ENCODE data around the gene OSM.

Gene OSM

GRCh38 chr22:30306627-30307011 lies 40.0 kb upstream of the OSM start:
- in situ Hi-C loops (cut with HindIII; ENCODE audit: low pct_unique_long_range_greater_than_20kb, low sequenced_read_pairs) = no loop called here
- no peak for TF ChIP-seq JUND (IDR thresholded peaks at IDR 0.05; ENCODE audit: low read depth)
- no peak for DNase-seq (ENCODE audit: low read depth in 1 of 2, low spot score in 1 of 2)

- TF ChIP-seq JUND (IDR thresholded peaks at IDR 0.05; ENCODE audit: low read depth) = no peak
- in situ Hi-C loops (cut with HindIII; ENCODE audit: low pct_unique_long_range_greater_than_20kb, low sequenced_read_pairs) = no loop called here
- DNase-seq (ENCODE audit: low read depth in 1 of 2, low spot score in 1 of 2) = no peak
Measured at GRCh38 chr22:30305906-30306626, 39.4 kb upstream of the OSM start.

DNA sequence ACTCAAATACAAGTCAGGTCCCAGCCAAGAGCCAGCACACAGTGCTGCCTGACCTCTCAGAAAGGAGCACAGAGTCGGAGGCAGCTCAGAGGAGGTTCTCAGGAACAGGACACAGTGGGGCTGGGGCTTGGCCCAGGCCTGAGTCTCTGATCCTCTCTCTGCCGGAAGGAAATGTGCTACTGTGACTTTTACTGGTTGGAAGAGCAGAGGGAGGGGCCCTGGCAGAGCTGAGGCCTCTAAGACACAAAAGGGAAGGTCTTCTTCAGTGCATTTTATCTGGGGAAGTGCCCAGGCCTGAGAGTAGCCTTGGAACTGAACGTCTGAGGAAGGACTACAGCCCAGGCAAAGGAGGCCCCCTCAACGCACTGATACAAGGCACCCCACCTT lies 38.9 kb upstream of the OSM start:
- no peak for TF ChIP-seq JUND (IDR thresholded peaks at IDR 0.05; ENCODE audit: low read depth)
- peak in 1 of 2 experiments; percentile 24 for DNase-seq (ENCODE audit: low read depth in 1 of 2, low spot score in 1 of 2)
- in situ Hi-C loops (cut with HindIII; ENCODE audit: low pct_unique_long_range_greater_than_20kb, low sequenced_read_pairs) = no loop called here

GRCh38 chr22:30304495-30305244 lies 38.0 kb upstream of the OSM start:
- no peak for TF ChIP-seq JUND (IDR thresholded peaks at IDR 0.05; ENCODE audit: low read depth)
- in situ Hi-C loops (cut with HindIII; ENCODE audit: low pct_unique_long_range_greater_than_20kb, low sequenced_read_pairs) = no loop called here
- DNase-seq (ENCODE audit: low read depth in 1 of 2, low spot score in 1 of 2) = peak in 1 of 2 experiments; percentile 55

GRCh38 chr22:30302810-30303138 lies 36.1 kb upstream of the OSM start:
- DNase-seq (ENCODE audit: low read depth in 1 of 2, low spot score in 1 of 2) = peak in 1 of 2 experiments; percentile 13
- no peak for TF ChIP-seq JUND (IDR thresholded peaks at IDR 0.05; ENCODE audit: low read depth)

DNA sequence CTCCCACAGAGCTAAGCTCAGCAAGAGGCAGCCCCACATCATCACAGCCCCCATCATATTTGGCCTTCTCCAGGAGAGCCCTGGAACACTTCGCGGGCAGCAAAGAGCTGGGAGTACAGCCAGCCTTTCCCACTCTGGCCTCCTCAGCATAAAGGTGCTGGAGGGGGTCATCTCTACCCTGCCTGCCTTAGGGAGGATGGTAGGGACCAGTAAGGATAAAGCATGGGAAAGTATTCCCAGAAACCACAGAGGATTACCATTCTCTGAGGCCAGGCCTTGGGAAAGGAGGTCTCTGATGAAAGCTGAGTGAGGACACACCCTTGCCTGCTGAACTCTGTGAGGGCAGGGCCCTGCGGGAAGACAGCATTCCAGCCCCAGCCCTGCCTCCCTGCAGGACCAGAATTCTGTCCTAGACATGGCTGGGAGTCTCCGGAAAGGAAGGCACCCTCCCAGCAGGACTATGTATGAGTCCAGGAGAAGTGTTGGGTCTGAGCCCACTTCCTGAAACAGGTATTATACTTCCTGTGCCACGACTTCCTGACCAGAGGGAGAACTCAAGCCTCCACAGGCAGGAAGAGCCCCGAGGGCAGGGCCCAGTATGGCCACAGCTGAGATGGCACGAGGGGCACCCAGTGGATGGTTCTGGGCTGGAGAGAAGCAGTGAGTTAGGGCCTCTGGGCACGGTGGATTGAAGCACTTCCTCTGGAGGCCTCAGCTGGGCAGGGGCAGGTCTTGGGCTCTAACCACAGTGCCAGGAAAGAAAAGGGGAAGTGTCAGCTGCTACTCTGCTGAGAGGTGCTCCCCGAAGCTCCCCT lies 35.6 kb upstream of the OSM start:
- peak in 1 of 2 experiments; percentile 63 for DNase-seq (ENCODE audit: low read depth in 1 of 2, low spot score in 1 of 2)
- in situ Hi-C loops (cut with HindIII; ENCODE audit: low pct_unique_long_range_greater_than_20kb, low sequenced_read_pairs) = no loop called here
- no peak for TF ChIP-seq JUND (IDR thresholded peaks at IDR 0.05; ENCODE audit: low read depth)

More at GRCh38 chr22:30302810-30303138, 36.1 kb upstream of the OSM start:
- in situ Hi-C loops (cut with HindIII; ENCODE audit: low pct_unique_long_range_greater_than_20kb, low sequenced_read_pairs) = no loop called here

DNA sequence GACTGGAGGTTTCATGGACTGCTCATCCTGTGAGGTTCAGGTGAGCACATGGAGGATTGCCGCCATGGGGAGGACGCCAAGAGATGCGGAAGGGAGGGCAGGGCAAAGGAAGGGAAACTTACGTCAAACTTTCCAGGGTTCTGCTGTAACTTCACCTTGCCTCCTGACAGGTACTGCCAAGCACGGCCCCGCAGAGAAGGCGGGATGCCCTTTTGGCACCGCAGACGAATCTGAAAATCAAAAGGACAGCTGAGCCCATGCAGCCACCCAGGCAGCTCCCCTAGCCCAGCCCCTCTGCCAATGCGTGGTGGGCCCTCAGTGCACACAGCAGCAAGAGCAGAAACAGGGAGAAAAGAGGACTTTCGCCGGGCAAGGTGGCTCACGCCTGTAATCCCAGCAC lies 32.7 kb upstream of the OSM start:
- no peak for DNase-seq (ENCODE audit: low read depth in 1 of 2, low spot score in 1 of 2)
- TF ChIP-seq JUND (IDR thresholded peaks at IDR 0.05; ENCODE audit: low read depth) = no peak
- in situ Hi-C loops (cut with HindIII; ENCODE audit: low pct_unique_long_range_greater_than_20kb, low sequenced_read_pairs) = no loop called here

GRCh38 chr22:30297991-30298701 lies 31.5 kb upstream of the OSM start:
- peak; percentile 38 to 97 for DNase-seq (ENCODE audit: low read depth in 1 of 2, low spot score in 1 of 2)
- TF ChIP-seq JUND (IDR thresholded peaks at IDR 0.05; ENCODE audit: low read depth) = no peak

DNA sequence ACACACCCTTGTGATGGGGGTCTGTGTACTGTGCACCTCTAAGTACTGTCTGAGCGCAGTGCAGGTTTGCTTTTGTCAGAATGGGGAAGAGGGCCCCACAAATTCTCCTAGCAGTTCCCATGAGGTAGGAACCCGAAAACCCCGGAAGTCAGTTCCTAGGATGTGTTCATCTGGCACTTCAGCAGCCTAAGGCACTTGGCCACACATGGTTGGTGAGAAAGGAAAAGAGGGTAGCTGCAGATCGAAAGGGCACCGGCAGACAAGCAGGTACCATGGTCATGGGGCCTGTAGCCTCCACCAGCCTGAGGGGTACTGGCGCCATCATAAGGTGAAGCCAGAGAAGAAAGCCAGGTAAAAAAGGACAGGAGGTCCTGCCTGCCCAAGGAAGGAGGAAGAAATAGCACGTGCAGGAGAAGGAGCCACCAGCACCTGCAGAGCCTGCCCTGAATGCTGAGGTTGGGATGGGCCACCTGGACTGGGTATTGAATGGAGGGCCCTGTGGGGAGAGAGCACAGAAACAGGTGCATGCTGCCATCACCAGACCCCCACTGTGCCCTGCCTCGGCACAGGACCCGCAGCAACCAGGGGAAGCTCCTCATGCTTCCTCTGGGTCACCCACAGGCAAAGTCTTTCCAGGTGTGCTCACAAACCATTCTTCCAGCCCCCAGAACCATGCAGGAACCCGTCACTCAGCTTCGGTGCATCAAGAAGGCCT lies 30.8 kb upstream of the OSM start:
- DNase-seq (ENCODE audit: low read depth in 1 of 2, low spot score in 1 of 2) = no peak
- no peak for TF ChIP-seq JUND (IDR thresholded peaks at IDR 0.05; ENCODE audit: low read depth)
- in situ Hi-C loops (cut with HindIII; ENCODE audit: low pct_unique_long_range_greater_than_20kb, low sequenced_read_pairs) = no loop called here

More at GRCh38 chr22:30297991-30298701, 31.5 kb upstream of the OSM start:
- in situ Hi-C loops (cut with HindIII; ENCODE audit: low pct_unique_long_range_greater_than_20kb, low sequenced_read_pairs) = no loop called here

GRCh38 chr22:30296833-30297232 lies 30.2 kb upstream of the OSM start:
- in situ Hi-C loops (cut with HindIII; ENCODE audit: low pct_unique_long_range_greater_than_20kb, low sequenced_read_pairs) = no loop called here
- DNase-seq (ENCODE audit: low read depth in 1 of 2, low spot score in 1 of 2) = peak in 1 of 2 experiments; percentile 16
- no peak for TF ChIP-seq JUND (IDR thresholded peaks at IDR 0.05; ENCODE audit: low read depth)

DNA sequence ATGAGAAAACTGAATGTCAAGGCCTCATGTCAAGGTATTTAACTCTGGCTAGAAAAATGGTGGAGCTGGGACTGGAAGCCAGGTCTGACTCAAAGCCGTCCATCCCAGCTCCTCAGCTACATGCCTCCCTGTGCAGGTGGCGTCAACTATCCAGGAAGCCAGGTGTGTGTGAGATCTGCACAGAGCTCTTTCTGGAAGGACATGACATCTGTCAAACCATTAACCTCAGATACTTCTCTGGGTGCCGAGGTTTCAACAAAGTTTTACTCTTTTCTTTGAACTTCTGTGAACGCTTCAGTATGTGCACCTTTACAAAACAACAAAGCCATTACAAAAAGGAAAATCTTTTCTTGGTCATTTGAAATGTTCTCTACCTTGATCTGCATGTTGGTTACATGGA lies 29.7 kb upstream of the OSM start:
- TF ChIP-seq JUND (IDR thresholded peaks at IDR 0.05; ENCODE audit: low read depth) = no peak
- in situ Hi-C loops (cut with HindIII; ENCODE audit: low pct_unique_long_range_greater_than_20kb, low sequenced_read_pairs) = no loop called here
- no peak for DNase-seq (ENCODE audit: low read depth in 1 of 2, low spot score in 1 of 2)

GRCh38 chr22:30295576-30295975 lies 28.9 kb upstream of the OSM start:
- in situ Hi-C loops (cut with HindIII; ENCODE audit: low pct_unique_long_range_greater_than_20kb, low sequenced_read_pairs) = no loop called here
- no peak for DNase-seq (ENCODE audit: low read depth in 1 of 2, low spot score in 1 of 2)
- no peak for TF ChIP-seq JUND (IDR thresholded peaks at IDR 0.05; ENCODE audit: low read depth)
